ENCODE measurements around the gene COA6. TPM values are rescaled to one million over a fixed set of nuclear protein-coding genes. Genes with fewer than 3 reads are reported as not detected.

Gene COA6
- total RNA-seq, 2 donors from 2014 or later = 4.0 to 5.7 TPM

DNA sequence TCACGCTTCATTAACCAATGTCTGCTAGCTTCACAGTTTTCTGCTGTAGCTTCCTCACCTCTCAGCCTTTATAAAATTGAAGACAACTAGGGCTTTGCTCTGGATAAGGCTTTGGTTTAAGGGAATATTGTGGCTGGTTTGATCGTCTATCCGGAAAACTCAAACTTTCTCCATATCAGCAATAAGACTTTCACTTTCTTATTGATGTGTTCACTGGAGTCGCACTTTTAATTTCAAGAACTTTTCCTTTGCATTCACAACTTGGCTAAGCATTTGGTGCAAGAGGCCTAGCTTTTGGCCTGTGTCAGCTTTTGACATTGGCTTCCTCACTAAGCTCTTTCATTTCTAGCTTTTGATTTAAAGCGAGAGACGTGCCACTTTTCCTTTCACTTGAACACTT is 12.9 kb downstream of the COA6 start:
- WGBS, 2 donors = 91 to 98% methylated on average over 6 of the region's 6 CpGs
- DNase-seq = no peak
- intact Hi-C loops (cut with DNase I) = no loop called here
- H3K4me1 ChIP-seq = peaks cover 8% of the 10 kb centered on the region
- TF ChIP-seq POLR2A (IDR thresholded peaks at IDR 0.05) = no peak
- TF ChIP-seq, protein P1, sequence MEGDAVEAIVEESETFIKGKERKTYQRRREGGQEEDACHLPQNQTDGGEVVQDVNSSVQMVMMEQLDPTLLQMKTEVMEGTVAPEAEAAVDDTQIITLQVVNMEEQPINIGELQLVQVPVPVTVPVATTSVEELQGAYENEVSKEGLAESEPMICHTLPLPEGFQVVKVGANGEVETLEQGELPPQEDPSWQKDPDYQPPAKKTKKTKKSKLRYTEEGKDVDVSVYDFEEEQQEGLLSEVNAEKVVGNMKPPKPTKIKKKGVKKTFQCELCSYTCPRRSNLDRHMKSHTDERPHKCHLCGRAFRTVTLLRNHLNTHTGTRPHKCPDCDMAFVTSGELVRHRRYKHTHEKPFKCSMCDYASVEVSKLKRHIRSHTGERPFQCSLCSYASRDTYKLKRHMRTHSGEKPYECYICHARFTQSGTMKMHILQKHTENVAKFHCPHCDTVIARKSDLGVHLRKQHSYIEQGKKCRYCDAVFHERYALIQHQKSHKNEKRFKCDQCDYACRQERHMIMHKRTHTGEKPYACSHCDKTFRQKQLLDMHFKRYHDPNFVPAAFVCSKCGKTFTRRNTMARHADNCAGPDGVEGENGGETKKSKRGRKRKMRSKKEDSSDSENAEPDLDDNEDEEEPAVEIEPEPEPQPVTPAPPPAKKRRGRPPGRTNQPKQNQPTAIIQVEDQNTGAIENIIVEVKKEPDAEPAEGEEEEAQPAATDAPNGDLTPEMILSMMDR (IDR thresholded peaks at IDR 0.05) = no peak
- ATAC-seq = no peak
- no peak overlapping the region for H3K4me3 ChIP-seq
- no peaks in the 10 kb centered on the region for H3K36me3 ChIP-seq (replicated peaks in 1 of 2; ENCODE audit: insufficient read depth in 1 of 2, low read depth in 2 of 2)
- H3K27ac ChIP-seq = no peak overlapping the region
- H3K27me3 ChIP-seq = no peaks in the 10 kb centered on the region
- no peaks in the 10 kb centered on the region for H3K9me3 ChIP-seq

- Histone ChIP-seq H3K9me3 (no peaks in the 10 kb centered on the region), H3K27me3 (no peaks in the 10 kb centered on the region), H3K4me1 (peaks cover 8% of the 10 kb centered on the region), H3K36me3 (replicated peaks in 1 of 2; ENCODE audit: insufficient read depth in 1 of 2, low read depth in 2 of 2) (peaks cover 0 to 5% of the 10 kb centered on the region in 2 donors), H3K27ac (no peak overlapping the region), H3K4me3 (no peak overlapping the region)
- no peak for ATAC-seq
- intact Hi-C loops (cut with DNase I) = no loop called here
- WGBS, 2 donors = 71 to 76% methylated on average over 6 of the region's 6 CpGs
- no peak for DNase-seq
- TF ChIP-seq, protein P1 (IDR thresholded peaks at IDR 0.05) = no peak
- TF ChIP-seq POLR2A (IDR thresholded peaks at IDR 0.05) = no peak
These were observed 14.8 kb downstream of the COA6 start for GRCh38 chr1:234388094-234388493.

- DNase-seq (no peak), ATAC-seq (no peak)
- Histone ChIP-seq H3K27me3 (no peaks in the 10 kb centered on the region), H3K4me3 (no peak overlapping the region), H3K27ac (no peak overlapping the region), H3K9me3 (no peaks in the 10 kb centered on the region), H3K4me1 (peaks cover 8% of the 10 kb centered on the region), H3K36me3 (replicated peaks in 1 of 2; ENCODE audit: insufficient read depth in 1 of 2, low read depth in 2 of 2) (peaks cover 0 to 5% of the 10 kb centered on the region in 2 donors)
- intact Hi-C loops (cut with DNase I) = no loop called here
- WGBS, 2 donors = 76 to 79% methylated on average over 6 of the region's 6 CpGs
- TF ChIP-seq, protein P1 (IDR thresholded peaks at IDR 0.05) = no peak
- no peak for TF ChIP-seq POLR2A (IDR thresholded peaks at IDR 0.05)
These were observed 19.9 kb downstream of the COA6 start for GRCh38 chr1:234393190-234393589.

DNA sequence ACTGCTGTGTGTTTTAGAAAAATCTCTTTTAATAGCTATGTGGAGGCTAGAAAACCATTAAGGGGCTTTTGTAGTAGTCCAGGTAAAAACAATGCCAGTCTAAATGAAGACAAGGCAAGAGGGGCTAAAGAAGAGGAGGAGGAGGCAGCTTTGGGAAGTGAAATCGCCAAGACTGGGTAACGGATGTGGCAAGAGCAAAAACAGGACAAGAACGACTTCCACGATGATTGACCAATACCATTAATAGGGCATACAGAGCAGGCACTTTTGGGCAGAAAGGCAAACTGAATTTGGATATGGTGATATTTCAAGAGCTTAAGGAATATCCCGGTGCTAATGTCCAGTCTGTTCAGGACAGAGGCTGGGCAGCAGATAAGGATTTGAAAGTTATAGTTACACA is 22.0 kb downstream of the COA6 start:
- no peak overlapping the region for H3K27ac ChIP-seq
- H3K36me3 ChIP-seq (replicated peaks in 1 of 2; ENCODE audit: insufficient read depth in 1 of 2, low read depth in 2 of 2) = peaks cover 0 to 5% of the 10 kb centered on the region in 2 donors
- H3K4me1 ChIP-seq = no peaks in the 10 kb centered on the region
- H3K4me3 ChIP-seq = no peak overlapping the region
- H3K27me3 ChIP-seq = no peaks in the 10 kb centered on the region
- 86 to 87% methylated on average over 5 of the region's 5 CpGs for WGBS, 2 donors
- no peak for DNase-seq
- TF ChIP-seq, protein P1 (IDR thresholded peaks at IDR 0.05) = no peak
- no peak for TF ChIP-seq POLR2A (IDR thresholded peaks at IDR 0.05)
- intact Hi-C loops (cut with DNase I) = no loop called here
- ATAC-seq = no peak
- H3K9me3 ChIP-seq = no peaks in the 10 kb centered on the region

GRCh38 chr1:234396092-234396491 is 22.8 kb downstream of the COA6 start:
- 90 to 92% methylated on average over 8 of the region's 8 CpGs for WGBS, 2 donors
- TF ChIP-seq, protein P1 (IDR thresholded peaks at IDR 0.05) = no peak
- no peak for TF ChIP-seq POLR2A (IDR thresholded peaks at IDR 0.05)
- ATAC-seq (no peak), DNase-seq (no peak)
- H3K36me3 ChIP-seq (replicated peaks in 1 of 2; ENCODE audit: insufficient read depth in 1 of 2, low read depth in 2 of 2) = peaks cover 0 to 5% of the 10 kb centered on the region in 2 donors
- intact Hi-C loops (cut with DNase I) = no loop called here
- no peaks in the 10 kb centered on the region for H3K27me3 ChIP-seq
- no peaks in the 10 kb centered on the region for H3K4me1 ChIP-seq
- no peaks in the 10 kb centered on the region for H3K9me3 ChIP-seq
- no peak overlapping the region for H3K4me3 ChIP-seq
- no peak overlapping the region for H3K27ac ChIP-seq
